CD4-positive, alpha-beta T cell treated with Interferon gamma for 1 hour (primary cell): ENCODE results near the gene UBXN4.
"Not testable (repeated sequence)": the region's sequence is repeated elsewhere in the genome, so short reads cannot be mapped to it uniquely, and the experiment has no call there.

Experiments
- DNase-seq: peaks from one replicate; pipeline ENCODE4 v3.0.0-alpha.2; 2020

UBXN4 gene, protein sequence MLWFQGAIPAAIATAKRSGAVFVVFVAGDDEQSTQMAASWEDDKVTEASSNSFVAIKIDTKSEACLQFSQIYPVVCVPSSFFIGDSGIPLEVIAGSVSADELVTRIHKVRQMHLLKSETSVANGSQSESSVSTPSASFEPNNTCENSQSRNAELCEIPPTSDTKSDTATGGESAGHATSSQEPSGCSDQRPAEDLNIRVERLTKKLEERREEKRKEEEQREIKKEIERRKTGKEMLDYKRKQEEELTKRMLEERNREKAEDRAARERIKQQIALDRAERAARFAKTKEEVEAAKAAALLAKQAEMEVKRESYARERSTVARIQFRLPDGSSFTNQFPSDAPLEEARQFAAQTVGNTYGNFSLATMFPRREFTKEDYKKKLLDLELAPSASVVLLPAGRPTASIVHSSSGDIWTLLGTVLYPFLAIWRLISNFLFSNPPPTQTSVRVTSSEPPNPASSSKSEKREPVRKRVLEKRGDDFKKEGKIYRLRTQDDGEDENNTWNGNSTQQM

DNA sequence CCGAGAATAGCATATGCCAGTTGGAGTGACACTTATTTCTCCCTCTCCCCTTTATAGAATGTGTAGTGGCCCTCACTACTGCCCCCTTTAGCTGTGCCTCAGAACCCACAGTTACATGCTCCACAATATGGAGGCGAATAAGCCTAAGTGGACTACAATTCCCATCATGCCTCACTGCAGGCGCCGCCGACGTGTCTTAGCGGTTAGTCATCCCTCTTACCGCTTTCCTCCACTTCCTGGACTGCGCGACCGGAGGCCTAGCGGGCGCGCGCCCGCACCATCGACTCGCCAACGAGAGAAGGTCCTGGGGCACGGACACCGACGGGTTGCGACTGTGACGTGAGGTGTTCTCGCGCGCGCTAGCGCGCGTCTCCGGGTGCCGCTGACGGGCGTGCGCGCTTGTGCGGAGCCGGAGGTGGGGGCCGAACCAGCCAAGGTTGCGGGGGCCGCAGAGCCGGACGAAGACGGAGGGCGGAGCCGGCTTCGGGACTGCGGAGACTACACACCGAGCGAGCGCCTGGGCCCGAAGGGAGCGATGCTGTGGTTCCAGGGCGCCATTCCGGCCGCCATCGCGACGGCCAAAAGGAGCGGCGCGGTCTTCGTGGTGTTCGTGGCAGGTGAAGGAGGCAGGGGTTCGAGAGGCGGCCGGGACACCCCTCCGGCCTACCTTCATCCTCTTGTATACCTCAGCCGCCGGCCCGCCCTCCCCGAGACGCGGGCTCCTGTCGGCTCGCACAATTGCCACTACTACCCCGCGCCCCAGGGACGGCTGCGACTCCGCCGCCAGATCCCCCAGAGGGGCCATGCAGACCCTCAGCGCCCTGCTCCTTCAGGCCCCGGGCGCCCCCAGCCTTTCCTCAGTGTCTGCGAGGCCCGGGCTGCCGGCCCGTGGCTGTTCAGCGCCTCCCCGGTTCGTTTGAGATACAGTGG, at the start of gene UBXN4:
Gene UBXN4 (plus strand): TSS at position 461 of the 930 bp plus-strand sequence. CDS start 75 bp downstream, at position 536.
- peak; percentile 98 for DNase-seq

DNA sequence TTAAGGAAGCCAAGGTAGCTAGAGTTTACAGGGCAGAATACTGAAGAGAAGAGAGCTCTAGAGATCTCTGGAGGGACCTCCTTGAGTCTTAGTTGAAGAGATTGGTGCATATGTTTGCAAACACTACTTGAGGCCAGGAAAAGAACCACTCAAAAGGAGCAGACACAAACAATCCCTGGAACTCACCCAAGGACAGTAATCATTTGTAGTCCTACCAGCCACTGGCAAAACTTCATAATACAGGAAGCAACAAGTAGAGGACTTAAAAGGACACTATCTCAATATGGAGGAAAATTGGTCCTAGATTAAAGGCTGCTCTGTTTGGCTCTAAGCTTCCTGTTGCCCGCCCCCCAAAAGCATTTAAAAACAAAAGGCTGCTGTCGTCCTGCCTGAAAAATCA, 46.9 kb upstream of the UBXN4 start:
- DNase-seq: no peak

DNA sequence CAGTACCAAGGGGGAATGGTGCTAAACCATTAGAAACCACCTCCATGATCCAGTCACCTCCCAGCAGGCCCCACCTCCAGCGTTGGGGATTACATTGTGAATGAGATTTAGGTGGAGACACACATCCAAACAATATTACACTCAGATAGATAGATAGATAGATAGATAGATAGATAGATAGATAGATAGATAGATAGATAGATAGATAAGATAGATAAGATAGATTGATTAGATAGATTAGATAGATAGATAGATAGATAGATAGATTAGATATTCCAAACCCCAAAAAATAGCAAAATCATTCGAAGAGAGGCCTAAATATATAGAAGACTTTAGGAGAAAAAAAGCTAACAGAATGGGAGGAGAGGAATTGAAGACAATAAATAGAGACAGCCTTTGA, 42.8 kb upstream of the UBXN4 start:
- DNase-seq: no peak

DNA sequence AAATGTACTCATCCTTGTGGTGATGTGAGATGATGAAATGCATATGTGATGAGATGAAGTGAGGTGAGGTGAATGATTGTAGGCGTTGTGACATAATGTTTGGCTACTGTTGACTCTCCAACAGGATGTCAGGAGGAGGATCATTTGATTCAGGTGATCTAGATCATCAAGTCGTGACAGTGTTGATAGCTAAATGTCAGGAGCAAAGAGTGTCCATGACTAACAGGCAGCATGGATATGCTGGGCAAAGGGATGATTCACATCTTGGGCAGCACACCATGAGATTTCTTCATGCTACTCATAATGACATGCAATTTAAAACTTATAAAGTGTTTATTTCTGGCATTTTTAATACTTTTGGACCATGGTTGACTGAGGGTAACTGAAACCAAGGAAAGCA, 40.2 kb upstream of the UBXN4 start:
- DNase-seq: no peak

DNA sequence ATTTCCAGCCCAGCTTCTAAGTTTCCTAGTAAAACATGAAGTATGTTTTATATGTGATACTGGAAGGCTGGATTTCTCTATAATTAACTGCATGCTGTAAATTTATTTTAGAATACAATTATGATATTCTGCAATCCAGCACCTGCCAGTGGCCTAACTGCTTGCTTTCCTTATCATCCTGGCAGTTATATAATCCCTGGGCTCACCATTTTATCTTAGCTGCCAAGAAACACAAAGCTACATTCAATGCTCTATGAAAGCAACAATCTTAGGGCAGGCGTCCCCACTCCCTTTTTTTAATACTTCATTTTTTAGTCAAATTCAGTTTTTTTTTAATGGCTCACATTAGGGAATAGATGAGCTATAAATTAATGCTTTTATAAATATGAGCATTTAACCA, 38.4 kb upstream of the UBXN4 start:
- no peak for DNase-seq

DNA sequence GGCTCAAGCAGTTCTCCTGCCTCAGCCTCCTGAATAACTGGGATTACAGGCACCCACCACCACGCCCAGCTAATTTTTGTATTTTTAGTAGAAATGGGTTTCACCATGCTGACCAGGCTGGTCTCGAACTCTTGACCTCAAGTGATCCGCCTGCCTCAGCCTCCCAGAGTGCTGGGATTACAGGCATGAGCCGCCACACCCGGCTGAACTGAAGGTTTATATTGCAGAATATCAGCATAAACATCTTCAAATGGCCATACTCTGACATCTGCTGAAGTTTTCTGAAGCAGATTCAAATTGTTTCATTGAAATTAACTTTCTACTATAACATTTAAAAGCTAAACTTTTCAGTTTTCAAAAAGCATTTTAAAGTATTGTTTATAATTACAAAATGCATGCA, 37.6 kb upstream of the UBXN4 start:
- DNase-seq: not testable (repeated sequence)

DNA sequence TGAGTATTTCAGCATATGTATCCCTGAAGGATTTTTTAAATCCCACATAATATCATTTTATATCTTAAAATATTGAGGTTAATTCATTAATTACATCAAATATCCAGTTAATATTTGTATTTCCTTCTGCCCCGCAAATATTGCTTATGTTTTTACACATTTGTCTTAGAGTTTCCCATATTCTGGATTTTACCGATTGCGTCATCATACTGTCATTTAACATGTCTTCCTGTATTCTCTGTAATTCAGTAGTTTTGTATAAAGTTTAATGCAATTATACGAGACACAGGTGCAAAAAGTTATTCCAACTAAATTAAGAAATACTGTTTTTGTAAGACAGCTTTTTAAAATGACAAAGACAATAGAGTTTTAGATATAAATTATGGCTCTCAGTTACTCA, 33.5 kb upstream of the UBXN4 start:
- no peak for DNase-seq

DNA sequence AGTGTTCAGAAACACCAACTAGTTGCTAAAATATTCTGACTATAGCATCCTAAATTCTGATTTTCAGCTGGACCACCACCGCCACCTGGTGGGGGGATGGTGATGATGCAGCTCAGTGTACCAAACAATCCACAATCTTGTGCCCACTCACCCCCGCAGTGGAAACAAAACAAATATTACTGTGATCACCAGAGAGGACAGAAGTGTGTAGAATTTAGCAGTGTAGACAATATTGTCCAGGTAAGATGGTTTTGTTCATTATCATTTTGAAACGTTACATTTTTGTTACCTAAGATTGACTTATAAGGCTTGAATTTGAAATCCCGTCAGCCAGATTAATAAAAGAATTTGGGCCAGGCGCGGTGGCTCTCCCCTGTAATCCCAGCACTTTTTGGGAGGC, 31.7 kb upstream of the UBXN4 start:
- peak; percentile 54 for DNase-seq

DNA sequence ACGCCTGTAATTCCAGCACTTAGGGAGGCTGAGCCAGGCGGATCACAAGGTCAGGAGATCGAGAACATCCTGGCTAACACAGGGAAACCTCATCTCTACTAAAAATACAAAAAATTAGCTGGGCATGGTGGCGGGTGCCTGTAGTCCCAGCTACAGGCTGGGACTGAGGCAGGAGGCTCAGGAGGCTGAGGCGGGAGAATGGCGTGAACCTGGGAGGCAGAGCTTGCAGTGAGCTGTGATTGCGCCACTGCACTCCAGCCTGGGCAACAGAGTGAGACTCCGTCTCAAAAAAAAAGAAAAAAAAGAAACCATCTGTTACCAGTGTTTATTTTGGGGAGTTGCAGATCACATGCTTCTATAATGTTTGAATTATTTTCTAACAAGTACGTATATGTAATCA, 26.6 kb upstream of the UBXN4 start:
- not testable (repeated sequence) for DNase-seq

DNA sequence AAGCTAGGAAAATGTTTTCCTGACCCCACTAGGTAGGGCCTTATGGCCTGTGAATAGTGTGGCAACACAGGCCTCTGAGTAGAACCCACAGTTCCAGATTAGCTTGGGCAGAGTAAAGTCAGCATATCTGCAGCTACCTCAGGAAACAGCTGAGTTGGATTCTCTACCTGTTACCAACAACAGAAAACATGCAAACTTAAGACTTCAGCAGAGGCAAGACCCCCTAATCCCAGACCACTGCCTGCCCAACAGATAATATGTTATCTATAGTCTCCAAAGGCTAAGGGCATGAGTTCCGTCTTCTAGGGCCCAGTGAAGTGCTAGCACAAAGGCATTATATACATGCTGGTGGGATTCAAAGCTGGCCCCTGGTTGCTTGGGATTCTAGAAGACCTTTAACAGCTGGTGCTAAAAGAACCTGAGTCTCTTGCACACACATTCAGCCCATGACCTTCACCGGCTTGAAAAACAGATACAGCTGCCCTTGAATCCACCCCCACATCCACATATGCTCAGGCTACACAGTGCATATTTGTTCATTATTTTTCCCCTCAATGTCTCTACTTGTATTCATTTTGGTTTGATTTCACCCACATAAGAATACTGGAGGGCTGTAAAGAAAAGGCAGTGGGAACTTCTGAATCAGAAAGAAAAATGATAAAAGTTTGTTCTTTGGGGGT, 13.5 kb upstream of the UBXN4 start:
- DNase-seq: no peak

DNA sequence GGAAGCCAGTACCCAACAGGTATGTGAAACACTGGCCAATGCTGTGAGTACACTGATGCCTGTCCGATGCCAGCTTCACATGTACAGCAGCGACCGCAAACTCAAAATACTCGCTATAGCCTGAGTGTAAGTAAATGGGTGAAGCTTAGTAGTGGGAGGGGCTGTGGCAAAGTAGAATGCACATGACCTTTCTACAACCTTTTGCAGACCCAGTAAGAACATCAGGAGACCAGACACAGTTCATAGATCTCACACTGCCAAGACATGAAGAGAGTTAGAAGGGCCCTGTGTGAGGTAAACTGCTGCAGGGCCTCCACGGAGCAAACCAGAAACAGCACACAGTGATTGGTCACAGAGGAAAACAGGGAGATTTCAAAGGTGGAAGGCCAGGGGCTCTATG, 9.1 kb upstream of the UBXN4 start:
- DNase-seq: no peak

DNA sequence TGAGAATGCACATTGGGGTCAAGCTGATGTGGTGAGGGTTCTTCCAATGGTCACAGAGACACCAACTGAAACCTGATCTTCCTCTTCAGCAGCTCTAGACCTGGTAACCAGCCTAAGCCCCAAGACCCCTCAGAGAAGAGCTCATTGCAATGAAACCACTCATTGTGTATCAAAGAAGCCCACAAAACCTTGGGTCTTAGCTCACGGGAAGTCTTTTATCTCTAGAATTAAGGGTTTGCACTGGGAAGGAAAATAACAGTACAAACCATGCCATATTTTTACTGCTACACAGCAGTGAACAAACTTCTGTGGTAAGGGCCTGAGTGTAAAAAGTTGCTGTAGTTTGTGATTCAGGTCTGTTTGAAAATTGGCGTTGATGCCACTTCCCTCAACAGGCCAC, 8.6 kb upstream of the UBXN4 start:
- DNase-seq: no peak

DNA sequence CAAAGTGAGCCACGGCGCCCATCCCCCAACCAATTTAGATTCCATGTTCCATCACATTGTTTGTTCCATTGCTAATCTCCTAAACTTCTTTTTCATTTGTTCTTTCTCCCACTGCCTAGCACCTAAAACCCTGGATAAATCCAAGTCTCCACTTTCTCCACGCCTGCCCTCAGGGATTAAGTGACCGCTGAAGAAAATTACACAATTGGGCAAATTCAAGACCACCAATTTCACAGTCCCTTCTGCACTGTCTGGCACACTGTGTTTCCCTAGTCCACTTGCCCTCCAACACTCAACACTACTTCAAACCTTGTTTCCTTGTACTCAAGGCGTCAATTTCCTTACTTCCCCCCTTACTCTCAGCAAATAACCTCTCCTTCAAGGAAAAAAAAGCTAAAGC, 5.1 kb upstream of the UBXN4 start:
- no peak for DNase-seq

DNA sequence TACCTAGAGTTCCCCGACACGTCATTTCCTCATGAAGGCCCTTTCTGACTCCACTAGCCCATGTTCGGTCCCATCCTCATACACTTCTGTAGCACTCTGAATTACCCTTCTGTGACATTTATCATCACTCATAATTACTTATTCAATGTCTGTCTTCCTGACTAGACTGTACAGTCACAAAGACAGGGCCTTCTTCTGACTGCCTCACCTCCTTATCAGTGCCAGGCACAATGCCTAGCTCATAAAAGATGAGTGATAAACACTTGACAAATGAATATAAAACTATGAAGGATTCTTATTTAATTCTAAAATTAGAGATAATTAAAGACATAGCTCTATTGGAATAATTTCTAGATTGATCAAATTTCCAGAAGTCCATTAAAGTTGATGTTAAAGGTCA, 1.4 kb upstream of the UBXN4 start:
- no peak for DNase-seq

DNA sequence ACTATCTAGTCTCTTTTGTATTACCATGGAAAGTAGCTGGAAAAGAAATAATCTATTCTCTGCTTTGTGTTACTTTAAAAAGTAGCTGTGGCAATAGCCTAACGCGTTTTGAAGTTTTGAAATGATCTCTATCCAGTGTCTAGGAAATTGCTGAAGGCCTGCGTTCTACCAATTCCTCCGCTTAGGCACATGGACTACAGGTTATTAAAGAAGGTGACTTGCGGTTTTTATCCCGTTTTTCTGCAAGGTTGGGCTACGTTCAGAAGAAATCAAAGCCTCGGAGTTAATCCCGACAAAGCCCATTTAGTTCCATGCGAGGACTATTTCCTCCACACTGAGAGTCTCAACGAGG, 636 bp upstream of the UBXN4 start:
- no peak for DNase-seq

DNA sequence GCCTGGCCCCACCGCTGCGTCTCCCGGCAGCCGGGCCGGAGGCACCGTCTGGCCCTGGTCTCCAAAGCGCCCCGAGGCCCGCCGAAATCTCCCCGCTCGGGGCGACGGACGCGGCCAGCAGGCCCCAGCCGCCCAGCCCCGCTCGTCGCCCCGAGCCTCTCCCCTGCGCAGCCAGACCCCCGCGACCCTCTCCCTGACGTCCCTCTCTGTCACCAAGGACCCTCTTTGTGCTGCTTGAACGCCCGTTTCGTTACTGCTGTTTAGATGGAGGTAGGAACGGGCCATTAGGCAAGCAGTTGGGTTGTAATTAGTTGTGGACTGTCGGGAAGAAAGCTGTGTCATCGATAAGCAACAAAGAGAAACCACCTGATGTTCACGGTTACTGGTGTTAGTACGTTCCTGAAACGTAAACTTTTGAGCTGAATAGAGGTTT, 686 bp downstream of the UBXN4 start:
- DNase-seq: peak; percentile 32

DNA sequence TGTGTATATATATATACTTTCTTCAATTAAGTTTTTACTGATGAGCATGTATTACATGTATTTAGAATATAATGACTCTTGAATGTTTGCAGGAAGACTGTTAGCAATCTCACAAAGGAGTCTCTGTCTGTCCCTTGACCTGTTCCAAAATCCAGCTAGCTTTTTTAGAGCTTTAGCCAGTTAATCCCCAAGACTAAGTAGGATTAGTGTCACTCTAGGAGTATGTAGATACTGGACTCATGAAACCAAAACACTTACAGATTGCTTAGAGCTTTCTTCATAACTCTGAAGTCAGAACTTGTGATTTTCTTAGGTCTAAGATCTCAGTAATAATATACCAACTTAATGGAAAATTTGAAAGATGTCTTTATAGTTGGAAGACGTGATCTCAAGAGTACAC, 2.2 kb downstream of the UBXN4 start:
- DNase-seq: no peak

DNA sequence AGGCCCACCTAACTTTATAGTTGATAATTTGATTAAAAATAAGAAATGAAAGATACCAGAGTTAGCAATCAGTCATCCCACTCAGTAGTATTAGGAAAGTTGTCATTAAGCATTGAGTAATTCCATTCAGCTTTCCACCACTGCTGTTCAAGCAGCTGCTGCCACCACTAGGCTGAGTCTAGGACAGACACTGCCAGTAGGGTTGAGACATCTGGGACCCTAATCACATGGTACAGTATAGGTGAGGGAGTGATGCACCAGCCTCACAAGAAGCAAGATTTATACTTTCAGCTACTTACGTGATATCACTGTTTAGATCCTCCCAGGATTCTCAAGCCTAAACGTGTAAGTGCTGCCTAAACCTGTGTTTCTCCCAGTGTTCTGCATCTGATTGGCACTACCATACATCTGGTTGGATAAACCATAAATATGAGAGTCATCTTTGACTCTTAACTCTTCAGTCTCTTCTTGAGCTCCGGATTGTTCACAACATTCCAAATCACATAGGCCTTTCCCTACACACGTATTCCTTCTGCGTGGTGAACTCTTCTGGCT, 3.2 kb downstream of the UBXN4 start:
- DNase-seq: peak; percentile 4

DNA sequence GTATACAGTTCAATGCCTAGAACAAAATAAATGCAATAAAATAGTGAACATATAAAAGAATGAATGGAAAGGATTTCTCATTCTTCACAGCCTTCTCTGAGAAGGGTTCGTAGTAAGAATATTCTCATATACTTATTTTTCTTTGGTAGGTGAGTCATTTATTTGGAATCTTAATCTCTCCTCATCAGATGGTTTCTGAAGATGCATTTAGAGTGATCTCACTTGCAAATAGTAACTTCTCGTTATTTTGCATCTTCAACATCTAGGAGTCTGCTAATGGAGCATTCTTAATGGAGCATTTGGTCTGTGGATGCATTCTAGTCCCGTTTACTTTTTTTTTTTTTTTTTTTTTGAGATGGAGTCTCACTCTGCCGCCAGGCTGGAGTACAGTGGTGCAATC, 3.9 kb downstream of the UBXN4 start:
- no peak for DNase-seq

DNA sequence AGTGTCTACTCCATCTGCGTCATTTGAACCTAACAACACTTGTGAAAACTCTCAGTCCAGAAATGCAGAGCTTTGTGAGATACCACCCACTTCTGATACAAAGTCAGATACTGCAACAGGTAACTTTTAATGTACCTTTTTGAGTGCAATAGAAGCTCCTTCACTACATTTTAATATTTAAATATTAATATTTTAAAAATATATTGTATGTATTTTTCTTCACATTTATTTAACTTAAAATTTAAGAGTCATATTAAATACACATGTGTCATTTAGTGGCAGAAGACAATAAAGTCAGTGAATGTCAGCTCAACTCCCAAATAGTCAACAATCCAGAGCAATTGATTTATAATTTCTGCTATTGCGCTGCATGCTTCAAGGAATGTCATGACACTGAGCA, 13.9 kb downstream of the UBXN4 start:
- no peak for DNase-seq

DNA sequence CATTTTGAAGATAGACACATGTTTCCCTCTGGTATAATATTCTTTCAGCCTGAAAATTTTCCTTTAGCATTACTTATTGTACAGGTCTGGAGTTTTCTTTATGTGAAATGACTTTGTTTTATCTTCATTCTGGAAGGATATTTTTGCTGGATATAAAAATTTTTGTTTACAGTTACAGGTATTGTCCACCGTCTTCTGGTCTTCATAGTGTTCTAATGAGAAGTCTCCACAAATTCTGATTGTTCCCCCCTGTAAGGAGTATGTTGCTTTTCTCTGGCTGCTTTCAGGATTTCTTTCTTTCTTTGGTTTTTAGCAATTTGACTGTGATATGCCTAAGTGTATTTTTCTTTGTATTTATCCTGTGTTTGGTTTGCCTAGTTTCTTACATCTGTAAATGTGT, 15.0 kb downstream of the UBXN4 start:
- no peak for DNase-seq

DNA sequence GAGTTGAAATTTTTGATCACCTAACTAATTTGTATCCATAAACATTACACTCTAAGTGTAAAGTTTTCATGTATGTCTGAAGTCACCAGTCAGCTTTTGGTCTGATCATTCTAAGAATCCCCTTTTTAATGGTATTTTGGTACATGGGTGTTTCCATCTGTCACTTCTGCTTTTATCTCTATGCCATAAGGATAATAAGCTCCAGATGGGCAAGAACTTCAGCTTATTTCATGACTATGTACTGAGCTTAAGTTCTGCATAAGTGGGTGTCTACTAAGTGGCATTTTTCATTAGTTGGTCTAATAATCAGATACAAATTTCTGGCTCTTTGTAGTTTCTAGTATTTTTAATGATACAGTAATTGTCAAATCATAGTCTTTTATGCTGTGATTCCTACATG, 20.4 kb downstream of the UBXN4 start:
- no peak for DNase-seq

DNA sequence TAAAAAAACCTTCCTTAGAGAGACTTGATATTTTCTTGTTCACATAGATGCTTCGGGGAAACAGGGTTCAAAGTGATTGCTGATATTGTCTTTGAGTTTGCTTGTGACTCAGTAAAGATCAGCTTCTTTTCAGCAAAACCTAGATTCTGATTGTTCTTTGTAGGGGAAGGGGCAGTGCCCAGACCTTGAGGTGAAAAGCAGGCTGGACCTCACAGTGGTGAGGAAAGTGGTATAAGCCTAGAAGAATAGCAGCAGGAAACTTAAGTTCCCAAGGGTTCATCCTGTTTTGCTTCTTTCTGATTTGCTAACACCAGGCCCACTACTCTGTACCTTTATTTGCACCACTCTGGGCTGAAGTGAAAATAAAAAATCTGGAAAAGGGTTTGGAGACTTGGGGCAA, 20.9 kb downstream of the UBXN4 start:
- no peak for DNase-seq
